Lung (tissue), 12 donors: ENCODE measurements around the gene PFDN1. TPM values are rescaled to one million over a fixed set of nuclear protein-coding genes. Genes with fewer than 3 reads are reported as not detected.

Source experiments
- ATAC-seq: fragments of 200-7000 bp; cut with Tn5 transposase; one replicate; pipeline ENCODE4 v1.9.1; 2020; ENCODE audit warnings: moderate number of reproducible peaks; ENCODE audit not compliant: insufficient read depth, low FRiP score
- DNase-seq, 3 donors: peaks; one replicate each; pipeline ENCODE4 v3.0.0-alpha.2; 2013 to 2017
- H3K27ac ChIP-seq, 2 donors: one replicate each; pipeline ENCODE4 v1.5.1; 2013; ENCODE audit warnings: mild to moderate bottlenecking in 2 of 2, moderate library complexity in 2 of 2, control low read depth in 1 of 2, inconsistent platforms in 1 of 2, low read depth in 1 of 2, low read length in 1 of 2
- H3K27me3 ChIP-seq, 3 donors: one replicate each; pipeline ENCODE4 v1.5.1; 2013; ENCODE audit warnings: low read length in 2 of 3; ENCODE audit not compliant: control insufficient read depth in 3 of 3, insufficient read depth in 3 of 3
- H3K36me3 ChIP-seq, 4 donors: one replicate each; pipeline ENCODE4 v1.5.1; 2013; ENCODE audit warnings: low read length in 4 of 4, mild to moderate bottlenecking in 1 of 4, moderate library complexity in 1 of 4; ENCODE audit not compliant: control insufficient read depth in 4 of 4, insufficient read depth in 4 of 4
- H3K4me1 ChIP-seq, 5 donors: one replicate each; pipeline ENCODE4 v1.5.1; 2013; ENCODE audit warnings: low read length in 5 of 5, mild to moderate bottlenecking in 2 of 5, moderate library complexity in 1 of 5; ENCODE audit not compliant: control insufficient read depth in 5 of 5, insufficient read depth in 5 of 5
- H3K4me3 ChIP-seq: one replicate; pipeline ENCODE4 v1.5.1; 2013; ENCODE audit warnings: mild to moderate bottlenecking, control low read depth, moderate library complexity
- H3K9ac ChIP-seq, 2 donors: one replicate each; pipeline ENCODE4 v1.5.1; 2013; ENCODE audit warnings: low read length in 2 of 2, control low read depth in 1 of 2; ENCODE audit not compliant: insufficient read depth in 1 of 2
- H3K9me3 ChIP-seq, 4 donors: one replicate each; pipeline ENCODE4 v1.5.1; 2013; ENCODE audit warnings: low read length in 3 of 4, mild to moderate bottlenecking in 1 of 4, moderate library complexity in 1 of 4; ENCODE audit not compliant: control insufficient read depth in 4 of 4, insufficient read depth in 3 of 4
- CTCF ChIP-seq: IDR thresholded peaks from 2 replicates; pipeline ENCODE4 v1.5.1; 2012; ENCODE audit warnings: mild to moderate bottlenecking; ENCODE audit errors: control extremely low read depth, extremely low read depth
- WGBS, 2 donors: extraction: QIAGEN DNeasy Blood & Tissue Kit; methylation state at CpG; one replicate each; pipeline ENCODE4 v1.1.7; 2013; 5-methylcytosine and 5-hydroxymethylcytosine counted together
- polyA plus RNA-seq, 2 donors: library from polyadenylated mRNA; stranded (reverse); fragments of 200-250 nt; gene quantifications; one replicate each; pipeline ENCODE4 v1.2.1, GENCODE V29; 2013
- total RNA-seq, 2 donors: library from RNA; depleted of rRNA in 1 of 2; stranded (reverse); fragments of >200 nt in 1 of 2; gene quantifications; one replicate each; pipeline ENCODE4 v1.2.1, GENCODE V29; 2014 to 2021
- donor health status: control.
- donor health status: control.
- donor health status: Bipolar disorder and iron deficiency.
- donor health status: healthy.
- donor health status: DM: yes; HTN: yes; CAD: no.

Gene PFDN1
- total and polyA plus RNA-seq, 4 donors: 42.0 to 108 (median 51.6) TPM

- Histone ChIP-seq H3K27ac (no peak overlapping the region), H3K27me3 (no peaks in the 10 kb centered on the region), H3K9ac (no peak overlapping the region), H3K4me1 (peaks cover 3 to 23% (median 13%) of the 10 kb centered on the region in 5 donors), H3K9me3 (peaks cover 0 to 4% (median 0%) of the 10 kb centered on the region in 4 donors), H3K4me3 (no peak overlapping the region), H3K36me3 (no peaks in the 10 kb centered on the region)
- WGBS, 2 donors: 52 to 76% methylated on average over 6 of the region's 6 CpGs
- ATAC-seq: no peak
- no peak for DNase-seq
- TF ChIP-seq CTCF: no peak
Observed at GRCh38 chr5:140236891-140237598, 65.9 kb downstream of the PFDN1 start.

DNA sequence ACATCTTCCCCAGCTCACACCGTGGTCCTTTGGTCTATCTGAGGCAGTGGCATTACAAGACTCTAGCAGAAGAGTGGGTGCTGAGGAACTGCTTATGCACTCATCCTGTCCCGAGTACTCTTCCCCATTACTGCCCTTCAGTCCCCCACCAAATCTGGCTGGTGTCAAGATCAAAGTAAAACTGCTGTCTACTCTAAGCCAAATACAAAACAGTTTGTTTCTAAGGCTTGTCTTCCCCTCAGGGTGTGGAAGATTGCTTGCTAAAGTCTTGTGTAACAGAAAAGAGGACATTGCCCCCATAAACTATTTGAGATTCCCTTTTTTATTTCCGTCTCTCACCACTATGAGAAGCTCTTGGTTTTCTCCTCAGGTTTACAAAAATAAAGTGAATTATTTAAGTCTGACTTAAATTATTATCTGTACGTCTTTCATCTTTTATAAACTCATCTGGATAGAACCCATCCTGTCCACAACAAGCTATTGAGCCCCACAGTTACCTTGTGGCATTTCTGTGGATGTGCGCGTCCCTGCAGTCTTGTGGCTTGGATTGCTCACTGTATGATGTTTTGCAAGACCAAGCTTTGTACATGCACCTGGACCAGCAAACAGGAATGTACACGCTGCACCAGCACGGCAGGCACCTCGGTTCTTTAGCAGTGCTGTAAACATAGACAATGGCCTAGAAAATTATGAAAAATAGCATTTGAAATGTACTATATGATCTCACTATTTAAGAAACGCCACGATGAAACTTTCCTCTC, 66.9 kb downstream of the PFDN1 start:
- DNase-seq (no peak), ATAC-seq (no peak)
- 43 to 67% methylated on average over 11 of the region's 11 CpGs for WGBS, 2 donors
- no peak overlapping the region for H3K9ac ChIP-seq
- no peak for TF ChIP-seq CTCF
- no peaks in the 10 kb centered on the region for H3K36me3 ChIP-seq
- no peaks in the 10 kb centered on the region for H3K27me3 ChIP-seq
- peaks cover 0 to 13% (median 3%) of the 10 kb centered on the region in 5 donors for H3K4me1 ChIP-seq
- peaks cover 0 to 4% (median 0%) of the 10 kb centered on the region in 4 donors for H3K9me3 ChIP-seq
- H3K4me3 ChIP-seq: no peak overlapping the region
- H3K27ac ChIP-seq: no peak overlapping the region

DNA sequence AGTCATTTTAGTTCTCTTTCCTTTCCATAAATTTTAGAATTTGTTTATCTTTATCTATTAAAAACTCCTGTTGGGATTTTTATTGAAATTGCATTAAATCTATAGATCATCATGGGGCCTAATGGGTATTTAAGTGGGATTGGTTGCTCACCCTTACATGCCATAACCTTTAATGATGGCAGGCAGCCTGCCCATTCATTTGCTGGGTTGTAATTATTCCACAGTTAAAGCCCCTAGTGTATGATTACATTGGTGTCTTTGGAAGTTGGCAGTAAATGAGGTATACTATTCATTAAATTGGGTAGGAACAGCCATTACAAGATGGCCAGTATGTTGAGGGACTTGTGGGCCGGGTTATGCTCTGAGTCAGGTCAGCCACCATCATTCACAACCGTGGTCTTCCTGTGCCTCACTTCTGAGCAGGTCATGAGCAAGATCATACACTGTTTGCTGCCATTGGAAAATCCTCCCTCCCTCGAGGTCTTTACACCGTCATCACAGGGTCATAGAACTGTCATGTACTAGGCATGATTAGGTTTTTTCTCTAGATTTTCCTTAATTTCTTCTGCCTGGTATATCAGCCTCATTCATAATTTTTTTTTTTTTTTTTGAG, 68.4 kb downstream of the PFDN1 start:
- no peaks in the 10 kb centered on the region for H3K27me3 ChIP-seq
- ATAC-seq (no peak), DNase-seq (no peak)
- H3K4me3 ChIP-seq: no peak overlapping the region
- H3K27ac ChIP-seq: no peak overlapping the region
- peaks cover 0 to 4% (median 0%) of the 10 kb centered on the region in 4 donors for H3K9me3 ChIP-seq
- 95 to 97% methylated on average over 4 of the region's 4 CpGs for WGBS, 2 donors
- H3K4me1 ChIP-seq: peaks cover 0 to 8% (median 0%) of the 10 kb centered on the region in 5 donors
- H3K36me3 ChIP-seq: no peaks in the 10 kb centered on the region
- no peak overlapping the region for H3K9ac ChIP-seq
- TF ChIP-seq CTCF: no peak
